Measurements from ENCODE around the gene HPSE. TPM values are rescaled to one million over a fixed set of nuclear protein-coding genes. Genes with fewer than 3 reads are reported as not detected.

The HPSE gene
- total RNA-seq: 1 to 10 TPM; 5.5 to 6.0 TPM

DNA sequence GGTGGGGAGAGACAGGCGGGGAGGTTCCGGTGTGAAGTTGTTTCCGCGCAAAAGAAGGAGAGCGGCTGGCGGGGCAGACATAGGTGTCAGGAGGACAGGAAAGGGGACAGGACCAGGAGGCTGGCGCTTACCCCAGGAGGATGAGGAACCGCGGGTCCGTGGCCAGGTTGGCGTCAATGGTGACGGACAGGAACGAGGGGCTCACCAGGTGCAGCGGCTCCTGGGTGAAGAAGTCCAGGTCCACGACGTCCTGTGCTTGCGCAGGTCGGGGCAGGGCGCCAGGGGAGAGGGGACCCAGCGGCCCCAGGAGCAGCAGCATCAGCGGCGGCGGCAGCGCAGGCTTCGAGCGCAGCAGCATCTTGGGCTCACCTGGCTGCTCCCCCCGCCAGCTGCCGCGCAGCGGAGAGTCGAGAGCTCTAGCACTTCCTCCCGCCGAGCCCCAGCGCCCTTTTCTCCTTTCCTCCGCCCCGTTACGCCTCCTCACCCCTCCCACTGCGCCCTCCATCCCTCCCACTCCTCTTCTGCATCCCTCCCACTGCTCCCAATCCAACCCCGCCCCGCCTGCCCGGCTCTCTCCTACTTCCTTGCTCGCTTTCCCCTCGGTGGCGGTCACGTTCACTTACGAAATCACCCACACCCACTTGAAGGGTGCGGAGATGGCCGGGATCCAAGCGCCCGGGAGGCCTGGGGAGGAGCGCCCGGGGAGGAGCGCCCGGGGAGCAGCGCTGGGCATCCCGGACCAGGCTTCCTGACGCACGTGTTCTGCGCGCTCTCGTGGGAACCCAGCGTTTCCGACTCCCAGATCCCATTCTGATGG is at the start of gene HPSE:
Gene HPSE (minus strand): TSS at position 424 of the 817 bp plus-strand sequence. CDS start 66 bp downstream, at position 358.
- Mint-ChIP-seq H3K27ac (peak within 1 kb of the TSS; percentile 72), H3K9me3 (peaks cover 6% of the 10 kb centered on the region), H3K4me3 (peak within 1 kb of the TSS; percentile 78), H3K4me1 (ENCODE audit: low read depth) (peaks cover 19% of the 10 kb centered on the region), H3K36me3 (ENCODE audit: low read depth) (peaks cover 5% of the 10 kb centered on the region), H3K27me3 (peaks cover 20% of the 10 kb centered on the region)
- TF ChIP-seq, protein P1, sequence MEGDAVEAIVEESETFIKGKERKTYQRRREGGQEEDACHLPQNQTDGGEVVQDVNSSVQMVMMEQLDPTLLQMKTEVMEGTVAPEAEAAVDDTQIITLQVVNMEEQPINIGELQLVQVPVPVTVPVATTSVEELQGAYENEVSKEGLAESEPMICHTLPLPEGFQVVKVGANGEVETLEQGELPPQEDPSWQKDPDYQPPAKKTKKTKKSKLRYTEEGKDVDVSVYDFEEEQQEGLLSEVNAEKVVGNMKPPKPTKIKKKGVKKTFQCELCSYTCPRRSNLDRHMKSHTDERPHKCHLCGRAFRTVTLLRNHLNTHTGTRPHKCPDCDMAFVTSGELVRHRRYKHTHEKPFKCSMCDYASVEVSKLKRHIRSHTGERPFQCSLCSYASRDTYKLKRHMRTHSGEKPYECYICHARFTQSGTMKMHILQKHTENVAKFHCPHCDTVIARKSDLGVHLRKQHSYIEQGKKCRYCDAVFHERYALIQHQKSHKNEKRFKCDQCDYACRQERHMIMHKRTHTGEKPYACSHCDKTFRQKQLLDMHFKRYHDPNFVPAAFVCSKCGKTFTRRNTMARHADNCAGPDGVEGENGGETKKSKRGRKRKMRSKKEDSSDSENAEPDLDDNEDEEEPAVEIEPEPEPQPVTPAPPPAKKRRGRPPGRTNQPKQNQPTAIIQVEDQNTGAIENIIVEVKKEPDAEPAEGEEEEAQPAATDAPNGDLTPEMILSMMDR (IDR thresholded peaks at IDR 0.05): no peak
- ATAC-seq: peak; percentile 88
- peak; percentile 66 for DNase-seq
- intact Hi-C loops (cut with micrococcal nuclease): no loop called here
- POLR2A ChIA-PET: interaction anchor here (0.6 to 1.5 kb wide), 3 partner anchors 15 to 653 kb away, joined by 3 read pairs; no protein-coding TSS in a partner anchor
- CTCF ChIA-PET: interaction anchor here (1.3 to 2.0 kb wide), 2 partner anchors 22 to 50 kb away, joined by 4 to 5 read pairs; partner anchors contain the start of gene COQ2

DNA sequence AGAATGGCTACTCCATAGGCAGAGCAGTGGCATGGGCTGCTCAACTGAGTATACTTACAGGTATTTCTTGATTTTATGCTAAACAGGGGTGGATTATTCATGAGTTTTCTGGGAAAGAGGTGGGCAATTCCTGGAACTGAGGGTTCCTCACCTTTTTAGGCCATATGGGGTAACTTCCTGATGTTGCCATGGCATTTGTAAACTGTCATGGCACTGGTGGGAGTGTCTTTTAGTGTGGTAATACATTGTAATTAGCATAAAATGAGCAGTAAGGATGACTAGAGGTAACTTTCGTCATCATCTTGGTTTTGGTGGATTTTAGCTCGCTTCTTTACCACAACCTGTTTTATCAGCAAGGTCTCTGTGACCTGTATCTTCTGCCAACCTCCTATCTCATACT is 48.2 kb upstream of the HPSE start:
- DNase-seq (peak; percentile 15), ATAC-seq (no peak)
- Mint-ChIP-seq H3K9me3 (peaks cover 13% of the 10 kb centered on the region), H3K4me1 (ENCODE audit: low read depth) (peaks cover under 1% of the 10 kb centered on the region), H3K27me3 (no peaks in the 10 kb centered on the region), H3K4me3 (no peak overlapping the region), H3K36me3 (ENCODE audit: low read depth) (no peaks in the 10 kb centered on the region), H3K27ac (no peak overlapping the region)
- intact Hi-C loops (cut with micrococcal nuclease): no loop called here
- ChIA-PET POLR2A (no interaction called here), CTCF (interaction anchor here (1.0 to 1.1 kb wide), 2 partner anchors 7 to 101 kb away, joined by 3 to 4 read pairs; no protein-coding TSS in a partner anchor)
- TF ChIP-seq, protein P1 (IDR thresholded peaks at IDR 0.05): no peak

DNA sequence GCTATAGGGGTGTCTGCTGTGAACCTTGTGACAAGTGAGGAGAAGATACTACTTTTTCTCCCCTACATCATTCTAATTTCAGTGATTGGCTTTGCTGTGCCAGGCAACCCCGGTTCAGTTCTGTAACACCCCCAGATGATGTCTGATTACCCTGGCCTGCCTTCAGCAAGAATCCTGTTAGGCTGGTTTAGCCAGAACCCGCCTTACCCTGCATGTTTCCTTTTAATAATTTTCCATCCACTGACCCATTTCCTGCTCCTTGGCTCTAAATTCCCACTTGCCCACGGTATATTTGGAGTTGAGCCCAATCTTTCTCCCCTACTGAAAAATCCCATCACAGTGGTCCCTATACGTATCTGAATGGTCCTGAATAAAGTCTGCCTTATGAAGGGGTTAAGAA is 46.5 kb upstream of the HPSE start:
- no peak for DNase-seq
- no peaks in the 10 kb centered on the region for H3K27me3 Mint-ChIP-seq
- ChIA-PET CTCF (no interaction called here), POLR2A (no interaction called here)
- no peak overlapping the region for H3K4me3 Mint-ChIP-seq
- no peak overlapping the region for H3K27ac Mint-ChIP-seq
- intact Hi-C loops (cut with micrococcal nuclease): no loop called here
- no peaks in the 10 kb centered on the region for H3K4me1 Mint-ChIP-seq (ENCODE audit: low read depth)
- H3K9me3 Mint-ChIP-seq: peaks cover 21% of the 10 kb centered on the region
- no peak for ATAC-seq
- TF ChIP-seq, protein P1 (IDR thresholded peaks at IDR 0.05): no peak
- no peaks in the 10 kb centered on the region for H3K36me3 Mint-ChIP-seq (ENCODE audit: low read depth)

DNA sequence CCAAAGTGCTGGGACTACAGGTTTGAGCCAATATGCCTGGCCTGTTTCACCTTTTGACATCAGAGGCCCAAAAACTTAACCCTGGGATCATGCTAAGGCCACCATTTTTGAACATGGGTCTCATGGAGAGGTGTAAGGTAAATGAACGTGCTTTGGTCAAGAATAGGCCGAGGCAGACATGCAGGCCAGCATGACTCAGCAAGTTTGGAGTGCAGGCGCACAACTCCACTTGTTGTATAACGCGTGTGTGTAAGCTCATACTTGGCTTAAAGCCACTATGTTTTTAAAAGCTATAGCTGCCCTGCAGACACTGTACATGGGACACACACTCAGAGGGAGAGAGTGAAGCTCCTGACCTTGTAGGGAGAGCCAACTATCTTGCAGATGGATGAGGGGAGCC is 43.8 kb upstream of the HPSE start:
- intact Hi-C loops (cut with micrococcal nuclease): no loop called here
- no peak overlapping the region for H3K27ac Mint-ChIP-seq
- H3K9me3 Mint-ChIP-seq: peaks cover 21% of the 10 kb centered on the region
- CTCF ChIA-PET: interaction anchor here (0.8 to 2.0 kb wide), 4 partner anchors 10 to 94 kb away, joined by 3 to 7 read pairs (median 6); partner anchors contain the start of gene COQ2
- ATAC-seq (no peak), DNase-seq (peak; percentile 32)
- POLR2A ChIA-PET: no interaction called here
- H3K27me3 Mint-ChIP-seq: peaks cover 1% of the 10 kb centered on the region
- no peaks in the 10 kb centered on the region for H3K36me3 Mint-ChIP-seq (ENCODE audit: low read depth)
- TF ChIP-seq, protein P1 (IDR thresholded peaks at IDR 0.05): no peak
- no peak overlapping the region for H3K4me3 Mint-ChIP-seq
- H3K4me1 Mint-ChIP-seq (ENCODE audit: low read depth): no peaks in the 10 kb centered on the region

DNA sequence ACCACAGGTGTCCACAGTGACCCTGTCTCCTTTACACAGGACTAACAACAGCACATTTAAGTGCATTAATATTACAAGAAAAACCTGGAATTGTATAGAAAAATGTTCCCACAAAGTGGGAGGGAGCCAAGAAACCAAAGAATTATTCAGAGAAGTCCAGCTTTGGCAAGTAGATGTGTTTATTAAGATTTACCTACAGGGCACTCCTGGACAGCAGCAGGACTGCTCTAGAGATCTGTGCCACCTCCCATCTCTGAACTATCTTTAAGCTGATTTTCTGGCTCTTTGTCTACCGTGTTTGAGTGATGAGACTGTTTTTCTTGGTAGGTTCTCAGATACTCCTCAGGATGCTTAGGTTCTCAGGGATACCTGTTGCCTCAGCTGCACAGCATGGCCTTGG is 38.3 kb upstream of the HPSE start:
- POLR2A ChIA-PET: no interaction called here
- intact Hi-C loops (cut with micrococcal nuclease): no loop called here
- TF ChIP-seq, protein P1 (IDR thresholded peaks at IDR 0.05): no peak

More for the DNA sequence above, 38.3 kb upstream of the HPSE start:
- Mint-ChIP-seq H3K4me1 (ENCODE audit: low read depth) (peaks cover 4% of the 10 kb centered on the region), H3K4me3 (no peak overlapping the region), H3K27ac (no peak overlapping the region), H3K36me3 (ENCODE audit: low read depth) (no peaks in the 10 kb centered on the region), H3K9me3 (peaks cover 9% of the 10 kb centered on the region), H3K27me3 (peaks cover 3% of the 10 kb centered on the region)
- ATAC-seq (no peak), DNase-seq (no peak)
- CTCF ChIA-PET: interaction anchor here (0.9 to 1.4 kb wide), 2 partner anchors 15 to 92 kb away, joined by 3 read pairs; no protein-coding TSS in a partner anchor
